ENCODE measurements around the gene HLX. TPM values are rescaled to one million over a fixed set of nuclear protein-coding genes. Genes with fewer than 3 reads are reported as not detected.

Gene HLX
- polyA plus RNA-seq, 1 donor: 17.0 TPM

- DNase-seq: no peak
Measured at GRCh38 chr1:220882061-220882891, 3.0 kb downstream of the HLX start.

- DNase-seq: no peak
Measured at GRCh38 chr1:220884109-220884980, 5.1 kb downstream of the HLX start.

GRCh38 chr1:220884981-220885918 lies 6.0 kb downstream of the HLX start:
- no peak for DNase-seq

- no peak for DNase-seq
Measured at GRCh38 chr1:220885971-220886370, 6.7 kb downstream of the HLX start.

GRCh38 chr1:220886470-220887201 lies 7.4 kb downstream of the HLX start:
- DNase-seq: no peak

- DNase-seq: no peak
Measured at GRCh38 chr1:220887202-220887519, 7.9 kb downstream of the HLX start.

- DNase-seq: no peak
Measured at GRCh38 chr1:220887520-220888416, 8.5 kb downstream of the HLX start.

GRCh38 chr1:220888417-220888986 lies 9.3 kb downstream of the HLX start:
- DNase-seq: no peak

GRCh38 chr1:220889333-220889732 lies 10.1 kb downstream of the HLX start:
- DNase-seq: no peak

- DNase-seq: no peak
Measured at GRCh38 chr1:220889848-220890287, 10.6 kb downstream of the HLX start.

- no peak for DNase-seq
Measured at GRCh38 chr1:220890602-220891001, 11.4 kb downstream of the HLX start.

- DNase-seq: no peak
Measured at GRCh38 chr1:220891224-220892085, 12.2 kb downstream of the HLX start.

GRCh38 chr1:220892086-220892376 lies 12.8 kb downstream of the HLX start:
- no peak for DNase-seq

GRCh38 chr1:220892997-220893700 lies 13.9 kb downstream of the HLX start:
- no peak for DNase-seq

- DNase-seq: no peak
Measured at GRCh38 chr1:220893701-220894024, 14.4 kb downstream of the HLX start.

- no peak for DNase-seq
Measured at GRCh38 chr1:220894025-220894923, 15.0 kb downstream of the HLX start.

GRCh38 chr1:220894924-220895256 lies 15.6 kb downstream of the HLX start:
- DNase-seq: no peak

- no peak for DNase-seq
Measured at GRCh38 chr1:220895412-220895946, 16.2 kb downstream of the HLX start.

All from hindlimb muscle (tissue), 1 donor.